ENCODE measurements around the gene EGR1.

- TF ChIP-seq, protein P1, sequence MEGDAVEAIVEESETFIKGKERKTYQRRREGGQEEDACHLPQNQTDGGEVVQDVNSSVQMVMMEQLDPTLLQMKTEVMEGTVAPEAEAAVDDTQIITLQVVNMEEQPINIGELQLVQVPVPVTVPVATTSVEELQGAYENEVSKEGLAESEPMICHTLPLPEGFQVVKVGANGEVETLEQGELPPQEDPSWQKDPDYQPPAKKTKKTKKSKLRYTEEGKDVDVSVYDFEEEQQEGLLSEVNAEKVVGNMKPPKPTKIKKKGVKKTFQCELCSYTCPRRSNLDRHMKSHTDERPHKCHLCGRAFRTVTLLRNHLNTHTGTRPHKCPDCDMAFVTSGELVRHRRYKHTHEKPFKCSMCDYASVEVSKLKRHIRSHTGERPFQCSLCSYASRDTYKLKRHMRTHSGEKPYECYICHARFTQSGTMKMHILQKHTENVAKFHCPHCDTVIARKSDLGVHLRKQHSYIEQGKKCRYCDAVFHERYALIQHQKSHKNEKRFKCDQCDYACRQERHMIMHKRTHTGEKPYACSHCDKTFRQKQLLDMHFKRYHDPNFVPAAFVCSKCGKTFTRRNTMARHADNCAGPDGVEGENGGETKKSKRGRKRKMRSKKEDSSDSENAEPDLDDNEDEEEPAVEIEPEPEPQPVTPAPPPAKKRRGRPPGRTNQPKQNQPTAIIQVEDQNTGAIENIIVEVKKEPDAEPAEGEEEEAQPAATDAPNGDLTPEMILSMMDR (IDR thresholded peaks at IDR 0.05; ENCODE audit: insufficient read depth, low read length) = no peak
- TF ChIP-seq POLR2AphosphoS5 (IDR thresholded peaks at IDR 0.05; ENCODE audit: low read depth) = no peak
These were observed 37.2 kb downstream of the EGR1 start for GRCh38 chr5:138502521-138502920.

Data from HL-60 (cell line).